OCI-LY7 (cell line): Measurements from ENCODE around the gene GGTLC2. TPM values are rescaled to one million over a fixed set of nuclear protein-coding genes. Genes with fewer than 3 reads are reported as not detected.
"Not testable (repeated sequence)": the region's sequence is repeated elsewhere in the genome, so short reads cannot be mapped to it uniquely, and the experiment has no call there.

Source experiments
- BruUV-seq: library from RNA; stranded (reverse); fragments of 400-500 nt; replicated peaks from 2 replicates; lab custom pipeline; 2021; lab: Mats Ljungman, UMichigan
- CTCF ChIA-PET: fragments of 300-600 bp; sonication (Branson Sonifier 250); formaldehyde crosslinking; loops from one replicate; lab custom pipeline; 2022; ENCODE audit warnings: antibody characterized with exemption; ENCODE audit not compliant: unreplicated experiment; lab: Charles Lee
- POLR2A ChIA-PET: fragments of 300-600 bp; sonication (Branson Sonifier 250); formaldehyde crosslinking; loops from one replicate; lab custom pipeline; 2022; ENCODE audit warnings: antibody characterized with exemption; lab: Charles Lee
- DNase-seq: peaks from one replicate; pipeline ENCODE4 v3.0.0-alpha.2; 2015; ENCODE audit warnings: low spot score
- H2AFZ ChIP-seq: fragments of 200-600 bp; sonication (generic), shearing (Covaris generic); 2 replicates; pipeline ENCODE4 v1.6.1; 2014; ENCODE audit warnings: mild to moderate bottlenecking, antibody characterized with exemption, low read length, moderate library complexity
- H3K27ac ChIP-seq: fragments of 200-600 bp; sonication (generic); 2 replicates; pipeline ENCODE4 v1.5.1; 2014; ENCODE audit warnings: mixed run types, low read depth, mild to moderate bottlenecking, moderate library complexity, low read length, inconsistent platforms; ENCODE audit not compliant: poor library complexity, severe bottlenecking
- H3K36me3 ChIP-seq: fragments of 200-600 bp; sonication (generic); 2 replicates; pipeline ENCODE4 v1.6.1; 2014; ENCODE audit warnings: mild to moderate bottlenecking, antibody characterized with exemption, low read length, moderate library complexity, mixed read lengths; ENCODE audit not compliant: insufficient read depth
- H3K4me1 ChIP-seq: fragments of 200-600 bp; sonication (generic); 2 replicates; pipeline ENCODE4 v1.5.1; 2014; ENCODE audit warnings: mild to moderate bottlenecking, low read length; ENCODE audit not compliant: insufficient read depth, poor library complexity, severe bottlenecking
- H3K4me2 ChIP-seq: fragments of 200-600 bp; sonication (generic); 2 replicates; pipeline ENCODE4 v1.6.1; 2014; ENCODE audit warnings: mild to moderate bottlenecking, low read length
- H3K4me3 ChIP-seq: fragments of 200-600 bp; sonication (generic); 2 replicates; pipeline ENCODE4 v1.5.1; 2014; ENCODE audit warnings: mild to moderate bottlenecking, low read depth, low read length; ENCODE audit not compliant: poor library complexity, severe bottlenecking
- H3K79me2 ChIP-seq: fragments of 200-600 bp; sonication (generic); 2 replicates; pipeline ENCODE4 v1.6.1; 2016; ENCODE audit warnings: low read depth, mild to moderate bottlenecking, low read length, moderate library complexity, mixed read lengths; ENCODE audit not compliant: insufficient read depth
- H3K9me2 ChIP-seq: fragments of 200-600 bp; sonication (generic); 2 replicates; pipeline ENCODE4 v1.6.1; 2016; ENCODE audit warnings: mild to moderate bottlenecking, low read length, mixed read lengths; ENCODE audit not compliant: insufficient read depth
- H3K9me3 ChIP-seq: fragments of 200-600 bp; sonication (generic); 2 replicates; pipeline ENCODE4 v1.6.1; 2014; ENCODE audit warnings: mild to moderate bottlenecking, mixed run types, low read length, mixed read lengths
- H4K20me1 ChIP-seq: fragments of 200-600 bp; sonication (generic); 2 replicates; pipeline ENCODE4 v1.6.1; 2014; ENCODE audit warnings: mild to moderate bottlenecking, antibody characterized with exemption, low read length, moderate library complexity, mixed read lengths; ENCODE audit not compliant: insufficient read depth
- intact Hi-C: fragments of 100-400 bp; cut with micrococcal nuclease; formaldehyde crosslinking; loops from one replicate; pipeline ENCODE4 v1.10.0; 2022; ENCODE audit not compliant: unreplicated experiment
- total RNA-seq, 2 experiments: library from RNA; depleted of rRNA in 1 of 2; stranded (reverse); fragments of >200 nt in 1 of 2; shearing (Covaris generic) in 1 of 2; gene quantifications; 2 replicates each; pipeline ENCODE4 v1.2.3, GENCODE V29; 2014 to 2022

Gene GGTLC2
- total RNA-seq, 2 experiments from 2014 or later: not detected

GRCh38 chr22:22649761-22650160 is 5.3 kb downstream of the GGTLC2 start:
- H3K4me3 ChIP-seq, POLR2A ChIA-PET, H4K20me1 ChIP-seq, intact Hi-C loops, H3K9me3 ChIP-seq, BruUV-seq, H3K27ac ChIP-seq, H3K79me2 ChIP-seq, H2AFZ ChIP-seq, DNase-seq, H3K36me3 ChIP-seq, H3K9me2 ChIP-seq, CTCF ChIA-PET, H3K4me2 ChIP-seq: not testable (repeated sequence)
- H3K4me1 ChIP-seq: peaks cover 12% of the 10 kb centered on the region

GRCh38 chr22:22650398-22650797 is 6.0 kb downstream of the GGTLC2 start:
- H3K4me3 ChIP-seq, POLR2A ChIA-PET, H3K9me3 ChIP-seq, intact Hi-C loops, CTCF ChIA-PET, H4K20me1 ChIP-seq, H3K36me3 ChIP-seq, DNase-seq, H3K79me2 ChIP-seq, H3K27ac ChIP-seq, H2AFZ ChIP-seq, BruUV-seq, H3K4me2 ChIP-seq, H3K9me2 ChIP-seq: not testable (repeated sequence)
- peaks cover 12% of the 10 kb centered on the region for H3K4me1 ChIP-seq

DNA sequence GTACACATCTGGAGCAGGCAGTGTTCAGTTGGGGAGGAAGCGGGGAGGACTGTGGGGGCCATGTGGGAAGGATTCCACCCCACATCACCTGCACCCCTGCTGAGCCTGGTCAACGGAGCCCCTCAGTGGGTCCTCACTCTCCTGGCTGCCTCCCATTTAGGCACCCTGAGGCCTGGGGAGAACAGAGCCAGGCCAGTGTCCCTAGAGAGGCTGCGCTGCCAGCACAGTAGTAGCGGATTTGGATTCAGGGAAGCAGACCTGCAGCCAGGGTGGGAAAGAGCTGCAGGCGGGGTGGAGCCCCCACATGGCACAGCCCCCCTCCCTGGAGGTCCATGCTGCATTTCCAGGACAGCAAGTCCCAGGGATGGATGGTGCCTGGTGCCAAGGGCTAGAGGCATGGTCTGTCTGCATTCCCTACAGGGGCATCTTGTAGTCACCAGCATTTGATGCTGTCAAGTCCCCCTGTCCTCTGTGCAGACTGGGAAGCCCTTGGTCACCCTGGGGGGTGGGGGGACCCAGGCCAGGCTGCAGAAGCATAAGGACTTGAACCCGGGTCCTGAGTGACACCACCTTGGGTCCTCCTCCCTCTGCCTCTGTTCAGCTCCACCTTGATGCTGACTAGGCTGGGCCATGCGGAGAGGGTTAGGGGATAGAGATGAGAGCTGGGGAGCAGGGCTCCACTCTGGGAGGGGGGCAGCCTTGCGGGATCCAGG is 6.5 kb downstream of the GGTLC2 start:
- POLR2A ChIA-PET, H3K4me3 ChIP-seq, H3K27ac ChIP-seq, H4K20me1 ChIP-seq, BruUV-seq, intact Hi-C loops, H3K79me2 ChIP-seq, DNase-seq, H3K4me2 ChIP-seq, H3K9me2 ChIP-seq, H2AFZ ChIP-seq, H3K9me3 ChIP-seq, CTCF ChIA-PET, H3K36me3 ChIP-seq: not testable (repeated sequence)
- peaks cover 12% of the 10 kb centered on the region for H3K4me1 ChIP-seq

GRCh38 chr22:22651593-22651992 is 7.2 kb downstream of the GGTLC2 start:
- POLR2A ChIA-PET, H3K9me2 ChIP-seq, H2AFZ ChIP-seq, H3K36me3 ChIP-seq, H3K9me3 ChIP-seq, H3K79me2 ChIP-seq, BruUV-seq, H3K27ac ChIP-seq, H3K4me3 ChIP-seq, H3K4me2 ChIP-seq, intact Hi-C loops, DNase-seq, CTCF ChIA-PET, H4K20me1 ChIP-seq: not testable (repeated sequence)
- H3K4me1 ChIP-seq: peaks cover 12% of the 10 kb centered on the region

DNA sequence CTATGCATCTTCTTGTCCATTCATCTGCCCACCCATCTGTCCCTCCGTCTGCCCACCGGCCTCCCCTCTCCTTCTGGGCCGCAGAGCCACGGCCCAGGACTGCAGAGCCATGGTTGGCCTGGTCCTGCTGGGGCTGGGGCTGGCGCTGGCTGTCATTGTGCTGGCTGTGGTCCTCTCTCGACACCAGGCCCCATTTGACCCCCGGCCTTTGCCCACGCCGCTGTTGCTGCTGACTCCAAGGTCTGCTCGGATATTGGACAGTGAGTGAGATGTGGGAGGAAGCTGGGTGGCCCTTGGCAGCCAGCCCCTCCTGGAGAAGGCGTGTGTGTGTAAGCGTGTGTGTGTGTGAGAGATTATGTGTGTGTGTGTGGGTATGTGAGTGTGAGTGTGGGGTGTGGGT is 7.7 kb downstream of the GGTLC2 start:
- POLR2A ChIA-PET, DNase-seq, H3K4me2 ChIP-seq: not testable (repeated sequence)

DNA sequence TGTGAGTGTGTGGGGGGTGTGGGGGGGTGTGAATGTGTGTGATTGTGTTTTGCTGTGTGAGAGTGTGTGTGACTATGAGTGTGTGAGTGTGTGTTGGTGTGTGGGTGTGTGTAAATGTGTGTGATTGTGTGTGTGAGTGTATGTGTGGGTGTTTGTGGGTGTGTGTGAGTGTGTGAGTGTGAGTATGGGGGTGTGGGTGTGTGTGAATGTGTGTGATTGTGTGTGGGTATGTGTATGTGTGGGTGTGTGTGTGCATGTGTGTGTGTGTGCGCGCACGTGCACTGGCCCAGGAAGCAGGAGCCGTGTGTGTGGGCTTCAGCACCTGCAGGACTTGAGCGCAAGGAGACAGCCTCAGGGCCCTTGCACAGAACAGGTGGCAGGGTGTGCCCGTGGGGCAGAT is 8.2 kb downstream of the GGTLC2 start:
- H2AFZ ChIP-seq, H3K9me2 ChIP-seq, intact Hi-C loops, H3K79me2 ChIP-seq, H3K4me2 ChIP-seq, H3K27ac ChIP-seq, BruUV-seq, H3K36me3 ChIP-seq, DNase-seq, H3K9me3 ChIP-seq, POLR2A ChIA-PET, H3K4me3 ChIP-seq, CTCF ChIA-PET, H4K20me1 ChIP-seq: not testable (repeated sequence)
- peaks cover 12% of the 10 kb centered on the region for H3K4me1 ChIP-seq

More for the DNA sequence above, 7.7 kb downstream of the GGTLC2 start:
- BruUV-seq, H4K20me1 ChIP-seq, H3K79me2 ChIP-seq, H3K9me2 ChIP-seq, H3K27ac ChIP-seq, H3K36me3 ChIP-seq, H2AFZ ChIP-seq, CTCF ChIA-PET, H3K9me3 ChIP-seq, H3K4me3 ChIP-seq, intact Hi-C loops: not testable (repeated sequence)
- H3K4me1 ChIP-seq: peaks cover 12% of the 10 kb centered on the region
